ENCODE results near the gene CREBZF.

DNA sequence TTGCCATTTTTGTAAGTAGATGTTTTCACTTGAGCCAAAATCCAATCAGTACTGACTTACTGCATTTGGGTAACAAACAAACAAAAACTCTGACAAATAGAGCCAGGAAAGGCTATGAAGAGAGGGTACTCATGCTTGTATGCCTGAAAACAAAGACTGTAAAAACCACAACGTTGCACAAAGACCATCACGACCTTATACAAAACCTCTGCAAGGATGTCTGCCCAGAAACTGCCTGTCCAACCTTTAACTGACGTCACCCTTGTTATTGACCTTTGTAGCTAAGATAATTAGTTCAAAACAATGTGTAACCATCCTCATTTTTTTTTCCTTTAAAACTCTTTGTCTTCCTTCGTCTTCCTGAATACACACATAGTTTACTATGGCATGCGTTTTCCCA, 804 bp upstream of the CREBZF start:
- TF ChIP-seq SOX15 (CRISPR knock-in tag; IDR thresholded peaks at IDR 0.05) (no peak), CREM (CRISPR knock-in tag; IDR thresholded peaks at IDR 0.05) (no peak), ZBTB21 (CRISPR knock-in tag; IDR thresholded peaks at IDR 0.05; ENCODE audit: borderline replicate concordance) (no peak), MXD4 (CRISPR knock-in tag; IDR thresholded peaks at IDR 0.05; ENCODE audit: borderline replicate concordance) (no peak)
